Right lobe of liver (tissue), 6 donors: Measurements from ENCODE around the gene DIAPH3. TPM values are rescaled to one million over a fixed set of nuclear protein-coding genes. Genes with fewer than 3 reads are reported as not detected.

Experiments
- ATAC-seq, 4 donors: fragments of 200-7000 bp; cut with Tn5 transposase; one replicate each; pipeline ENCODE4 v1.9.1; 2020; ENCODE audit warnings: mild to moderate bottlenecking in 4 of 4, moderate library complexity in 4 of 4
- DNase-seq, 3 donors: peaks; one replicate each; pipeline ENCODE4 v3.0.0-alpha.2; 2020
- H3K27ac ChIP-seq, 3 donors: fragments of 200-600 bp; one replicate each; pipeline ENCODE4 v1.8.0; 2022
- H3K27me3 ChIP-seq, 2 donors: fragments of 200-600 bp; one replicate each; pipeline ENCODE4 v1.8.0; 2022
- H3K36me3 ChIP-seq, 4 donors: fragments of 200-600 bp; sonication (generic) in 1 of 4; one replicate each; pipeline versions ENCODE4 v1.5.1 to v1.8.0; 2017 to 2022; ENCODE audit warnings: control low read depth in 1 of 4
- H3K4me1 ChIP-seq, 4 donors: fragments of 200-600 bp; sonication (generic) in 1 of 4; one replicate each; pipeline versions ENCODE4 v1.5.1 to v1.8.0; 2017 to 2022; ENCODE audit warnings: control low read depth in 1 of 4
- H3K4me3 ChIP-seq, 3 donors: fragments of 200-600 bp; one replicate each; pipeline ENCODE4 v1.8.0; 2022
- H3K9me3 ChIP-seq, 4 donors: fragments of 200-600 bp; sonication (generic) in 1 of 4; one replicate each; pipeline versions ENCODE4 v1.5.1 to v1.8.0; 2017 to 2022; ENCODE audit warnings: control low read depth in 1 of 4
- CTCF ChIP-seq, 4 donors: fragments of 200-600 bp in 3 of 4; fragments of 450-650 bp in 1 of 4; IDR thresholded peaks; one replicate each; pipeline versions ENCODE4 v1.5.1 to v1.8.0; 2016 to 2022; ENCODE audit warnings: antibody characterized with exemption in 4 of 4, mild to moderate bottlenecking in 2 of 4
- POLR2A ChIP-seq: fragments of 450-650 bp; IDR thresholded peaks from one replicate; pipeline ENCODE4 v1.6.1; 2017; ENCODE audit warnings: antibody characterized with exemption, mild to moderate bottlenecking
- WGBS: methylation state at CpG from one replicate; pipeline ENCODE4 v1.1.6; 2018; ENCODE audit warnings: low coverage, low lambda C conversion rate; ENCODE audit not compliant: insufficient coverage; ENCODE audit errors: missing lambda C conversion rate; 5-methylcytosine and 5-hydroxymethylcytosine counted together
- intact Hi-C, 2 donors: fragments of 100-400 bp; cut with DNase I; formaldehyde crosslinking; loops; one replicate each; pipeline versions ENCODE4 v1.11.2 to v1.14.1; 2022
- total RNA-seq, 6 experiments: library from RNA; depleted of rRNA in 2 of 6; stranded (reverse); fragments of >200 nt in 2 of 6; fragmentation: NEBNext Ultra II Directional in 3 of 6; extraction: Animal tissue kit (Norgen Biotek cat#: 25700) in 3 of 6; gene quantifications; one replicate each; pipeline versions ENCODE4 v1.1.0 to v1.2.4, GENCODE V29; 2016 to 2023
- donor health status: DM: no; HTN: yes; CAD: no.
- donor health status: DM: no; HTN: no; CAD: no.
- donor health status: DM: no; HTN: no; CAD: no.
- donor health status: DM: no; HTN: yes; CAD: no.
- donor health status: DM: no; HTN: yes; CAD: no.

Gene DIAPH3
- total RNA-seq, 6 experiments from 2014 or later = 0.10 to 1.6 (median 0.93) TPM; not detected in 1

- no peaks in the 10 kb centered on the region for H3K36me3 ChIP-seq
- intact Hi-C loops = no loop called here
- WGBS = 93% methylated on average over 4 of the region's 4 CpGs
- no peak overlapping the region for H3K4me3 ChIP-seq
- H3K27ac ChIP-seq = no peak overlapping the region
- no peaks in the 10 kb centered on the region for H3K27me3 ChIP-seq
- no peak for DNase-seq
- no peaks in the 10 kb centered on the region for H3K4me1 ChIP-seq
- no peaks in the 10 kb centered on the region for H3K9me3 ChIP-seq
- ATAC-seq = no peak
- TF ChIP-seq POLR2A (no peak), CTCF (IDR thresholded peaks at IDR 0.05) (no peak)
Observed at GRCh38 chr13:59861676-59862075, 302.1 kb downstream of the DIAPH3 start.

GRCh38 chr13:59856281-59856810, 307.4 kb downstream of the DIAPH3 start:
- TF ChIP-seq POLR2A = no peak
- no peaks in the 10 kb centered on the region for H3K4me1 ChIP-seq
- no peak for ATAC-seq
- H3K4me3 ChIP-seq = no peak overlapping the region
- no peaks in the 10 kb centered on the region for H3K36me3 ChIP-seq
- H3K27ac ChIP-seq = no peak overlapping the region
- DNase-seq = no peak
- intact Hi-C loops = no loop called here
- no peaks in the 10 kb centered on the region for H3K27me3 ChIP-seq
- H3K9me3 ChIP-seq = no peaks in the 10 kb centered on the region

GRCh38 chr13:59846845-59847620, 316.7 kb downstream of the DIAPH3 start:
- intact Hi-C loops = no loop called here

GRCh38 chr13:59843040-59843439, 320.7 kb downstream of the DIAPH3 start:
- ATAC-seq = no peak
- WGBS = 53% methylated on average over 3 of the region's 3 CpGs

More at GRCh38 chr13:59846845-59847620, 316.7 kb downstream of the DIAPH3 start:
- ATAC-seq = no peak
- TF ChIP-seq CTCF (IDR thresholded peaks at IDR 0.05) = no peak
- no peak for TF ChIP-seq POLR2A
- Histone ChIP-seq H3K4me3 (no peak overlapping the region), H3K27me3 (no peaks in the 10 kb centered on the region), H3K36me3 (no peaks in the 10 kb centered on the region), H3K9me3 (no peaks in the 10 kb centered on the region), H3K27ac (no peak overlapping the region), H3K4me1 (no peaks in the 10 kb centered on the region)
- WGBS = 83% methylated on average over 2 of the region's 2 CpGs
- no peak for DNase-seq

More at GRCh38 chr13:59843040-59843439, 320.7 kb downstream of the DIAPH3 start:
- Histone ChIP-seq H3K27ac (no peak overlapping the region), H3K4me1 (no peaks in the 10 kb centered on the region), H3K36me3 (no peaks in the 10 kb centered on the region), H3K4me3 (no peak overlapping the region), H3K27me3 (no peaks in the 10 kb centered on the region), H3K9me3 (no peaks in the 10 kb centered on the region)
- intact Hi-C loops = no loop called here
- no peak for DNase-seq
- TF ChIP-seq CTCF (IDR thresholded peaks at IDR 0.05) = no peak
- TF ChIP-seq POLR2A = no peak
